Psoas muscle (tissue), 8 donors: ENCODE results near the gene NAPSA. TPM values are rescaled to one million over a fixed set of nuclear protein-coding genes. Genes with fewer than 3 reads are reported as not detected.

Experiments
- ATAC-seq, 4 donors: fragments of 200-7000 bp; cut with Tn5 transposase; one replicate each; pipeline ENCODE4 v1.9.1; 2020; ENCODE audit warnings: moderate library complexity in 3 of 4, mild to moderate bottlenecking in 2 of 4
- DNase-seq, 2 donors: peaks; one replicate each; pipeline ENCODE4 v3.0.0-alpha.2; 2020
- H3K27ac ChIP-seq: fragments of 200-600 bp; one replicate; pipeline ENCODE4 v1.8.0; 2022
- H3K27me3 ChIP-seq, 3 donors: fragments of 200-600 bp in 1 of 3; one replicate each; pipeline versions ENCODE4 v1.6.1 to v1.8.0; 2013 to 2022; ENCODE audit warnings: low read length in 2 of 3, mild to moderate bottlenecking in 2 of 3, moderate library complexity in 1 of 3; ENCODE audit not compliant: insufficient read depth in 3 of 3
- H3K36me3 ChIP-seq, 2 donors: fragments of 200-600 bp in 1 of 2; one replicate each; pipeline versions ENCODE4 v1.6.1 to v1.8.0; 2013 to 2022; ENCODE audit warnings: low read depth in 1 of 2, mild to moderate bottlenecking in 1 of 2, moderate library complexity in 1 of 2; ENCODE audit not compliant: insufficient read depth in 1 of 2
- H3K4me1 ChIP-seq: fragments of 200-600 bp; one replicate; pipeline ENCODE4 v1.8.0; 2022
- H3K4me3 ChIP-seq: fragments of 200-600 bp; one replicate; pipeline ENCODE4 v1.8.0; 2022; ENCODE audit warnings: mild to moderate bottlenecking
- H3K9me3 ChIP-seq: fragments of 200-600 bp; one replicate; pipeline ENCODE4 v1.8.0; 2022
- CTCF ChIP-seq: fragments of 200-600 bp; IDR thresholded peaks from one replicate; pipeline ENCODE4 v1.8.0; 2022; ENCODE audit warnings: antibody characterized with exemption
- WGBS, 3 donors: extraction: QIAGEN DNeasy Blood & Tissue Kit; methylation state at CpG; one replicate each; pipeline versions ENCODE4 v1.1.6 to v1.1.7; 2013; 5-methylcytosine and 5-hydroxymethylcytosine counted together
- intact Hi-C, 2 donors: fragments of 100-400 bp; cut with DNase I; formaldehyde crosslinking; loops; one replicate each; pipeline versions ENCODE4 v1.11.0 to v1.14.2; 2022
- polyA plus RNA-seq, 3 donors: library from polyadenylated mRNA; stranded (reverse); fragments of 200-250 nt; gene quantifications; one replicate each; pipeline ENCODE4 v1.2.3, GENCODE V29; 2013
- total RNA-seq, 4 donors: library from RNA; stranded (reverse); fragmentation: NEBNext Ultra II Directional in 2 of 4; extraction: Animal tissue kit (Norgen Biotek cat#: 25700) in 2 of 4; gene quantifications; one replicate each; pipeline versions ENCODE4 v1.2.1 to v1.2.4, GENCODE V29; 2021 to 2023
- donor health status: healthy with polysubstance abuse.
- donor health status: DM: no; HTN: no; CAD: no; lungs with moderate emphysema.
- donor health status: Bipolar disorder and iron deficiency.
- donor health status: healthy.
- donor health status: DM: yes; HTN: yes; CAD: no.
- donor health status: DM: no; HTN: no; CAD: no.
- donor health status: DM: no; HTN: no; CAD: no.
- donor health status: DM: yes; HTN: yes; CAD: no.

NAPSA gene
- total and polyA plus RNA-seq, 7 donors, result 0.10 to 0.47 (median 0.27) TPM; not detected in 3

- Histone ChIP-seq H3K27me3 (peaks cover 0 to 12% (median 2%) of the 10 kb centered on the region in 3 donors), H3K27ac (peak overlapping the region; percentile 81), H3K4me1 (peaks cover 3% of the 10 kb centered on the region), H3K9me3 (no peaks in the 10 kb centered on the region), H3K36me3 (no peaks in the 10 kb centered on the region), H3K4me3 (peak overlapping the region; percentile 68)
- ATAC-seq (peak; percentile 34 to 65 (median 45)), DNase-seq (peak; percentile 72 to 90)
- intact Hi-C loops, result no loop called here
- no peak for TF ChIP-seq CTCF
- WGBS, 3 donors, result 10% methylated on average over 53 to 54 of the region's 54 CpGs
Measured at GRCh38 chr19:50333737-50334617, 31.5 kb downstream of the NAPSA start.

- 1 to 2% (median 1%) methylated on average over 33 to 34 of the region's 34 CpGs for WGBS, 3 donors
- H3K27me3 ChIP-seq, result peaks cover 0 to 12% (median 2%) of the 10 kb centered on the region in 3 donors
Measured at GRCh38 chr19:50333235-50333736, 32.2 kb downstream of the NAPSA start.

GRCh38 chr19:50332244-50333038 lies 33.0 kb downstream of the NAPSA start:
- DNase-seq, result peak in 1 of 2 donors; percentile 32
- Histone ChIP-seq H3K36me3 (no peaks in the 10 kb centered on the region), H3K4me1 (peaks cover 3% of the 10 kb centered on the region), H3K27ac (peak overlapping the region; percentile 81), H3K4me3 (peak overlapping the region; percentile 68), H3K27me3 (peaks cover 0 to 15% (median 10%) of the 10 kb centered on the region in 3 donors), H3K9me3 (no peaks in the 10 kb centered on the region)
- WGBS, 3 donors, result 11 to 20% (median 18%) methylated on average over 20 of the region's 20 CpGs
- no peak for ATAC-seq
- TF ChIP-seq CTCF, result no peak
- intact Hi-C loops, result no loop called here

More at GRCh38 chr19:50333235-50333736, 32.2 kb downstream of the NAPSA start:
- Histone ChIP-seq H3K9me3 (no peaks in the 10 kb centered on the region), H3K27ac (peak overlapping the region; percentile 81), H3K4me3 (peak overlapping the region; percentile 68), H3K36me3 (no peaks in the 10 kb centered on the region), H3K4me1 (peaks cover 3% of the 10 kb centered on the region)
- peak; percentile 64 to 76 (median 68) for ATAC-seq
- TF ChIP-seq CTCF, result no peak
- peak; percentile 86 to 94 for DNase-seq
- intact Hi-C loops, result no loop called here

GRCh38 chr19:50331994-50332243 lies 33.5 kb downstream of the NAPSA start:
- Histone ChIP-seq H3K36me3 (no peaks in the 10 kb centered on the region), H3K27me3 (peaks cover 0 to 16% (median 11%) of the 10 kb centered on the region in 3 donors), H3K4me1 (peaks cover 3% of the 10 kb centered on the region), H3K27ac (peak overlapping the region; percentile 30), H3K9me3 (no peaks in the 10 kb centered on the region), H3K4me3 (no peak overlapping the region)
- 18 to 37% (median 31%) methylated on average over 2 of the region's 2 CpGs for WGBS, 3 donors
- ATAC-seq (no peak), DNase-seq (no peak)
- TF ChIP-seq CTCF, result no peak
- intact Hi-C loops, result no loop called here
